Neural cell (in vitro differentiated cells): ENCODE data around the gene LIM2. TPM values are rescaled to one million over a fixed set of nuclear protein-coding genes. Genes with fewer than 3 reads are reported as not detected.

ENCODE experiments used
- H2AFZ ChIP-seq: fragments of 200-600, 300-800 bp; sonication (generic), shearing (Covaris generic); 2 replicates; pipeline ENCODE4 v1.6.0; 2014; ENCODE audit warnings: low read depth, mild to moderate bottlenecking, antibody characterized with exemption, low read length, moderate library complexity
- H3F3A ChIP-seq: fragments of 200-600 bp; shearing (Covaris generic); 2 replicates; pipeline ENCODE4 v1.6.1; 2016; ENCODE audit warnings: mild to moderate bottlenecking, moderate library complexity, mixed read lengths, antibody characterized with exemption, low read length; ENCODE audit not compliant: insufficient read depth, poor library complexity, severe bottlenecking
- H3K27ac ChIP-seq: fragments of 200-600, 300-800 bp; sonication (generic), shearing (Covaris generic); 2 replicates; pipeline ENCODE4 v1.5.1; 2014; ENCODE audit warnings: mild to moderate bottlenecking, low read length, moderate library complexity
- H3K27me3 ChIP-seq: fragments of 300-800, 200-600 bp; sonication (generic), shearing (Covaris generic); 2 replicates; pipeline ENCODE4 v1.6.0; 2014; ENCODE audit warnings: mild to moderate bottlenecking, low read depth, low read length, moderate library complexity; ENCODE audit not compliant: insufficient read depth
- H3K36me3 ChIP-seq: fragments of 300-800, 200-600 bp; sonication (generic), shearing (Covaris generic); 2 replicates; pipeline ENCODE4 v1.5.1; 2014; ENCODE audit warnings: mild to moderate bottlenecking, antibody characterized with exemption, low read length, moderate library complexity; ENCODE audit not compliant: insufficient read depth
- H3K4me2 ChIP-seq: fragments of 300-800, 200-600 bp; sonication (generic), shearing (Covaris generic); 2 replicates; pipeline ENCODE4 v1.6.0; 2014; ENCODE audit warnings: mild to moderate bottlenecking, low read length
- H3K4me3 ChIP-seq: fragments of 300-800, 200-600 bp; sonication (generic), shearing (Covaris generic); 2 replicates; pipeline ENCODE4 v1.5.1; 2014; ENCODE audit warnings: mild to moderate bottlenecking, low read length, moderate library complexity
- H3K79me2 ChIP-seq: fragments of 200-600 bp; shearing (Covaris generic); replicated peaks from 2 replicates; pipeline ENCODE4 v1.6.0; 2014; ENCODE audit warnings: mild to moderate bottlenecking, low read length, moderate library complexity; ENCODE audit not compliant: insufficient read depth
- H3K9ac ChIP-seq: fragments of 300-800, 200-600 bp; sonication (generic), shearing (Covaris generic); 2 replicates; pipeline ENCODE4 v1.6.1; 2016; ENCODE audit warnings: mild to moderate bottlenecking, low read length, mixed read lengths
- H3K9me2 ChIP-seq: fragments of 200-600 bp; shearing (Covaris generic); 2 replicates; pipeline ENCODE4 v1.6.1; 2016; ENCODE audit warnings: mild to moderate bottlenecking, low read length, mixed read lengths; ENCODE audit not compliant: insufficient read depth
- H3K9me3 ChIP-seq: fragments of 200-600, 300-800 bp; sonication (generic), shearing (Covaris generic); 2 replicates; pipeline ENCODE4 v1.6.1; 2016; ENCODE audit warnings: mild to moderate bottlenecking, mixed run types, low read length, moderate library complexity, mixed read lengths
- H4K20me1 ChIP-seq: fragments of 200-600 bp; shearing (Covaris generic); 2 replicates; pipeline ENCODE4 v1.6.1; 2016; ENCODE audit warnings: mild to moderate bottlenecking, mixed run types; ENCODE audit not compliant: insufficient read depth
- EP300 ChIP-seq: fragments of 450-650 bp; conservative IDR thresholded peaks from 2 replicates; pipeline ENCODE4 v1.6.1; 2014; ENCODE audit warnings: antibody characterized with exemption, mild to moderate bottlenecking, moderate library complexity; ENCODE audit not compliant: poor library complexity, severe bottlenecking
- EZH2 ChIP-seq: fragments of 200-600, 300-800 bp; shearing (Covaris generic), sonication (generic); IDR thresholded peaks from 2 replicates; pipeline ENCODE4 v1.6.1; 2014; ENCODE audit warnings: antibody characterized with exemption, low read length, borderline replicate concordance, mild to moderate bottlenecking; ENCODE audit not compliant: insufficient read depth, poor library complexity, severe bottlenecking
- MXI1 ChIP-seq: fragments of 450-650 bp; conservative IDR thresholded peaks from 2 replicates; pipeline ENCODE4 v1.6.1; 2014; ENCODE audit warnings: antibody characterized with exemption, mild to moderate bottlenecking; ENCODE audit not compliant: poor library complexity, severe bottlenecking
- POLR2AphosphoS5 ChIP-seq: IDR thresholded peaks from 2 replicates; pipeline ENCODE4 v1.6.1; 2012
- RAD21 ChIP-seq: fragments of 450-650 bp; conservative IDR thresholded peaks from 2 replicates; pipeline ENCODE4 v1.6.1; 2014; ENCODE audit warnings: antibody characterized with exemption, mild to moderate bottlenecking, moderate library complexity
- SMC3 ChIP-seq: fragments of 450-650 bp; conservative IDR thresholded peaks from 2 replicates; pipeline ENCODE4 v1.6.1; 2014; ENCODE audit warnings: antibody characterized with exemption, mild to moderate bottlenecking, moderate library complexity; ENCODE audit not compliant: poor library complexity
- TAF1 ChIP-seq: IDR thresholded peaks from 2 replicates; pipeline ENCODE4 v1.6.1; 2012; ENCODE audit warnings: low read depth
- polyA plus RNA-seq: library from polyadenylated mRNA; depleted of rRNA; stranded (reverse); fragments of >200 nt; gene quantifications from 2 replicates; pipeline ENCODE4 v1.2.3, GENCODE V29; 2014
- TF ChIP-seq, protein P1 (sequence below): fragments of 450-650 bp; IDR thresholded peaks from 2 replicates; pipeline ENCODE4 v1.5.1; 2014; ENCODE audit warnings: antibody characterized with exemption, mild to moderate bottlenecking, moderate library complexity; ENCODE audit not compliant: poor library complexity, severe bottlenecking
- TF ChIP-seq, protein P2 (sequence below): IDR thresholded peaks from 2 replicates; pipeline ENCODE4 v1.6.1; 2012; ENCODE audit warnings: borderline replicate concordance

Gene LIM2
- polyA plus RNA-seq, 1 donor from 2014 or later: not detected

DNA sequence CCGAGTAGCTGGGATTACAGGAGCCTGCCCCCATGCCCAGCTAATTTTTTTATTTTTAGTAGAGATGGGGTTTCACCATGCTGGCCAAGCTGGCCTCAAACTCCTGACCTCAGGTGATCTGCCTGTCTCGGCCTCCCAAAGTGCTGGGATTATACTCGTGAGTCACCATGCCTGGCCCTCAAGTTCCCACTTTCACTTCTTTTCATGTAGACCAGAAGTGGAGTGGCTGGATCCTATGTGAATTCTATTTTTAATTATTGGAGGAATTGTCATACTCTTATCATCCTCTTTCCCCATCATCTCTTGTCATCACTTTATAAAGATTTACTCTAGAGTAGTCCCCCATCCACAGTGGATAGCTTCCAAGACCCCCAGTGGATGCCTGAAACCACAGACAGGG is 42.4 kb upstream of the LIM2 start:
- no peaks in the 10 kb centered on the region for H4K20me1 ChIP-seq
- no peak overlapping the region for H3K9ac ChIP-seq
- H3K27ac ChIP-seq: no peak overlapping the region
- H2AFZ ChIP-seq: no peak overlapping the region
- no peaks in the 10 kb centered on the region for H3K9me3 ChIP-seq
- H3F3A ChIP-seq: no peaks in the 10 kb centered on the region
- H3K36me3 ChIP-seq: no peaks in the 10 kb centered on the region
- no peak for TF ChIP-seq MXI1
- TF ChIP-seq RAD21: no peak
- TF ChIP-seq, protein P1, sequence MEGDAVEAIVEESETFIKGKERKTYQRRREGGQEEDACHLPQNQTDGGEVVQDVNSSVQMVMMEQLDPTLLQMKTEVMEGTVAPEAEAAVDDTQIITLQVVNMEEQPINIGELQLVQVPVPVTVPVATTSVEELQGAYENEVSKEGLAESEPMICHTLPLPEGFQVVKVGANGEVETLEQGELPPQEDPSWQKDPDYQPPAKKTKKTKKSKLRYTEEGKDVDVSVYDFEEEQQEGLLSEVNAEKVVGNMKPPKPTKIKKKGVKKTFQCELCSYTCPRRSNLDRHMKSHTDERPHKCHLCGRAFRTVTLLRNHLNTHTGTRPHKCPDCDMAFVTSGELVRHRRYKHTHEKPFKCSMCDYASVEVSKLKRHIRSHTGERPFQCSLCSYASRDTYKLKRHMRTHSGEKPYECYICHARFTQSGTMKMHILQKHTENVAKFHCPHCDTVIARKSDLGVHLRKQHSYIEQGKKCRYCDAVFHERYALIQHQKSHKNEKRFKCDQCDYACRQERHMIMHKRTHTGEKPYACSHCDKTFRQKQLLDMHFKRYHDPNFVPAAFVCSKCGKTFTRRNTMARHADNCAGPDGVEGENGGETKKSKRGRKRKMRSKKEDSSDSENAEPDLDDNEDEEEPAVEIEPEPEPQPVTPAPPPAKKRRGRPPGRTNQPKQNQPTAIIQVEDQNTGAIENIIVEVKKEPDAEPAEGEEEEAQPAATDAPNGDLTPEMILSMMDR: no peak
- TF ChIP-seq POLR2AphosphoS5: no peak
- TF ChIP-seq, protein P2, sequence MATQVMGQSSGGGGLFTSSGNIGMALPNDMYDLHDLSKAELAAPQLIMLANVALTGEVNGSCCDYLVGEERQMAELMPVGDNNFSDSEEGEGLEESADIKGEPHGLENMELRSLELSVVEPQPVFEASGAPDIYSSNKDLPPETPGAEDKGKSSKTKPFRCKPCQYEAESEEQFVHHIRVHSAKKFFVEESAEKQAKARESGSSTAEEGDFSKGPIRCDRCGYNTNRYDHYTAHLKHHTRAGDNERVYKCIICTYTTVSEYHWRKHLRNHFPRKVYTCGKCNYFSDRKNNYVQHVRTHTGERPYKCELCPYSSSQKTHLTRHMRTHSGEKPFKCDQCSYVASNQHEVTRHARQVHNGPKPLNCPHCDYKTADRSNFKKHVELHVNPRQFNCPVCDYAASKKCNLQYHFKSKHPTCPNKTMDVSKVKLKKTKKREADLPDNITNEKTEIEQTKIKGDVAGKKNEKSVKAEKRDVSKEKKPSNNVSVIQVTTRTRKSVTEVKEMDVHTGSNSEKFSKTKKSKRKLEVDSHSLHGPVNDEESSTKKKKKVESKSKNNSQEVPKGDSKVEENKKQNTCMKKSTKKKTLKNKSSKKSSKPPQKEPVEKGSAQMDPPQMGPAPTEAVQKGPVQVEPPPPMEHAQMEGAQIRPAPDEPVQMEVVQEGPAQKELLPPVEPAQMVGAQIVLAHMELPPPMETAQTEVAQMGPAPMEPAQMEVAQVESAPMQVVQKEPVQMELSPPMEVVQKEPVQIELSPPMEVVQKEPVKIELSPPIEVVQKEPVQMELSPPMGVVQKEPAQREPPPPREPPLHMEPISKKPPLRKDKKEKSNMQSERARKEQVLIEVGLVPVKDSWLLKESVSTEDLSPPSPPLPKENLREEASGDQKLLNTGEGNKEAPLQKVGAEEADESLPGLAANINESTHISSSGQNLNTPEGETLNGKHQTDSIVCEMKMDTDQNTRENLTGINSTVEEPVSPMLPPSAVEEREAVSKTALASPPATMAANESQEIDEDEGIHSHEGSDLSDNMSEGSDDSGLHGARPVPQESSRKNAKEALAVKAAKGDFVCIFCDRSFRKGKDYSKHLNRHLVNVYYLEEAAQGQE: no peak
- TF ChIP-seq EZH2: no peak
- TF ChIP-seq TAF1: no peak
- TF ChIP-seq SMC3: no peak
- TF ChIP-seq EP300: no peak
- H3K4me2 ChIP-seq: no peak overlapping the region
- no peaks in the 10 kb centered on the region for H3K9me2 ChIP-seq
- H3K79me2 ChIP-seq: no peaks in the 10 kb centered on the region
- H3K27me3 ChIP-seq: no peaks in the 10 kb centered on the region
- H3K4me3 ChIP-seq: no peak overlapping the region

- H3K9me3 ChIP-seq: no peaks in the 10 kb centered on the region
- H3K9me2 ChIP-seq: no peaks in the 10 kb centered on the region
- TF ChIP-seq MXI1 (no peak), EZH2 (no peak), POLR2AphosphoS5 (no peak), TAF1 (no peak), SMC3 (no peak), RAD21 (no peak), EP300 (no peak)
- TF ChIP-seq, protein P2: no peak
- TF ChIP-seq, protein P1: no peak
These were observed 39.4 kb upstream of the LIM2 start for GRCh38 chr19:51427201-51427600.

More at GRCh38 chr19:51427201-51427600, 39.4 kb upstream of the LIM2 start:
- H3K4me3 ChIP-seq: no peak overlapping the region
- no peak overlapping the region for H2AFZ ChIP-seq
- no peaks in the 10 kb centered on the region for H3F3A ChIP-seq
- H3K36me3 ChIP-seq: no peaks in the 10 kb centered on the region
- H4K20me1 ChIP-seq: no peaks in the 10 kb centered on the region
- no peaks in the 10 kb centered on the region for H3K27me3 ChIP-seq
- no peaks in the 10 kb centered on the region for H3K79me2 ChIP-seq
- H3K9ac ChIP-seq: no peak overlapping the region
- no peak overlapping the region for H3K27ac ChIP-seq
- no peak overlapping the region for H3K4me2 ChIP-seq
